ENCODE results near the gene HOXC11. TPM values are rescaled to one million over a fixed set of nuclear protein-coding genes. Genes with fewer than 3 reads are reported as not detected.
A peak's percentile ranks its signal among the peaks of the same experiment; 100 is the strongest.

Gene HOXC11
- total RNA-seq, 1 donor from 2014 or later = not detected

GRCh38 chr12:53969588-53970259 is 3.2 kb upstream of the HOXC11 start:
- H3K4me3 ChIP-seq = no peak overlapping the region
- H2AFZ ChIP-seq (replicated peaks) = no peak overlapping the region
- H3K36me3 ChIP-seq = no peaks in the 10 kb centered on the region
- no peaks in the 10 kb centered on the region for H3F3A ChIP-seq (ENCODE audit: low read depth)
- H3K4me1 ChIP-seq = no peaks in the 10 kb centered on the region
- DNase-seq (ENCODE audit: low spot score) = no peak
- H3K27ac Mint-ChIP-seq = no peak overlapping the region
- no peak overlapping the region for H3K4me3 Mint-ChIP-seq
- no peak overlapping the region for H3K4me2 ChIP-seq
- no peak for TF ChIP-seq EZH2 (IDR thresholded peaks at IDR 0.05)
- peak; percentile 18 for TF ChIP-seq EZH2phosphoT487 (IDR thresholded peaks at IDR 0.05)
- peaks cover 93% of the 10 kb centered on the region for H4K20me1 ChIP-seq (ENCODE audit: low read depth)
- H3K9ac ChIP-seq = no peak overlapping the region
- no peak overlapping the region for H3K27ac ChIP-seq
- H3K9me3 ChIP-seq (ENCODE audit: low read depth) = no peaks in the 10 kb centered on the region
- no peaks in the 10 kb centered on the region for H3K36me3 Mint-ChIP-seq
- H3K4me1 Mint-ChIP-seq = no peaks in the 10 kb centered on the region
- H3K27me3 Mint-ChIP-seq (ENCODE audit: insufficient read depth, low read depth) = peaks cover 95% of the 10 kb centered on the region
- H3K27me3 ChIP-seq = peaks cover 100% of the 10 kb centered on the region
- H3K9me3 Mint-ChIP-seq = peaks cover 10% of the 10 kb centered on the region
- H3K79me2 ChIP-seq (ENCODE audit: low read depth) = no peaks in the 10 kb centered on the region

- Histone ChIP-seq H3K9ac (no peak overlapping the region), H3K79me2 (ENCODE audit: low read depth) (no peaks in the 10 kb centered on the region), H3F3A (ENCODE audit: low read depth) (no peaks in the 10 kb centered on the region), H3K9me3 (ENCODE audit: low read depth) (no peaks in the 10 kb centered on the region), H3K4me1 (no peaks in the 10 kb centered on the region), H3K27me3 (peaks cover 100% of the 10 kb centered on the region), H3K4me2 (no peak overlapping the region), H4K20me1 (ENCODE audit: low read depth) (peaks cover 90% of the 10 kb centered on the region), H2AFZ (replicated peaks) (no peak overlapping the region), H3K27ac (no peak overlapping the region), H3K36me3 (no peaks in the 10 kb centered on the region), H3K4me3 (no peak overlapping the region)
- Mint-ChIP-seq H3K4me3 (no peak overlapping the region), H3K36me3 (no peaks in the 10 kb centered on the region), H3K27ac (no peak overlapping the region), H3K9me3 (peaks cover 10% of the 10 kb centered on the region), H3K27me3 (ENCODE audit: insufficient read depth, low read depth) (peaks cover 94% of the 10 kb centered on the region), H3K4me1 (no peaks in the 10 kb centered on the region)
- DNase-seq (ENCODE audit: low spot score) = no peak
- TF ChIP-seq CTCF (IDR thresholded peaks at IDR 0.05) (no peak), EZH2 (IDR thresholded peaks at IDR 0.05) (peak; percentile 36), EZH2phosphoT487 (IDR thresholded peaks at IDR 0.05) (peak; percentile 42)
Measured at GRCh38 chr12:53970451-53970850, 2.5 kb upstream of the HOXC11 start.

- H3K4me3 Mint-ChIP-seq = no peak overlapping the region
- peaks cover 10% of the 10 kb centered on the region for H3K9me3 Mint-ChIP-seq
- Histone ChIP-seq H3K36me3 (no peaks in the 10 kb centered on the region), H3F3A (ENCODE audit: low read depth) (no peaks in the 10 kb centered on the region), H3K27ac (no peak overlapping the region), H3K9ac (no peak overlapping the region), H3K9me3 (ENCODE audit: low read depth) (no peaks in the 10 kb centered on the region), H3K4me1 (no peaks in the 10 kb centered on the region), H3K27me3 (peaks cover 100% of the 10 kb centered on the region), H3K4me2 (no peak overlapping the region), H3K79me2 (ENCODE audit: low read depth) (no peaks in the 10 kb centered on the region), H4K20me1 (ENCODE audit: low read depth) (peaks cover 92% of the 10 kb centered on the region), H3K4me3 (no peak overlapping the region), H2AFZ (replicated peaks) (no peak overlapping the region)
- peaks cover 94% of the 10 kb centered on the region for H3K27me3 Mint-ChIP-seq (ENCODE audit: insufficient read depth, low read depth)
- no peaks in the 10 kb centered on the region for H3K36me3 Mint-ChIP-seq
- DNase-seq (ENCODE audit: low spot score) = no peak
- no peak for TF ChIP-seq EZH2phosphoT487 (IDR thresholded peaks at IDR 0.05)
- no peak for TF ChIP-seq CTCF (IDR thresholded peaks at IDR 0.05)
- no peak for TF ChIP-seq EZH2 (IDR thresholded peaks at IDR 0.05)
- no peaks in the 10 kb centered on the region for H3K4me1 Mint-ChIP-seq
- H3K27ac Mint-ChIP-seq = no peak overlapping the region
Measured at GRCh38 chr12:53971129-53971528, 1.8 kb upstream of the HOXC11 start.

- Mint-ChIP-seq H3K27me3 (ENCODE audit: insufficient read depth, low read depth) (peaks cover 94% of the 10 kb centered on the region), H3K4me3 (no peak overlapping the region), H3K4me1 (no peaks in the 10 kb centered on the region), H3K9me3 (peaks cover 10% of the 10 kb centered on the region), H3K27ac (no peak overlapping the region), H3K36me3 (no peaks in the 10 kb centered on the region)
- Histone ChIP-seq H3K27ac (no peak overlapping the region), H3F3A (ENCODE audit: low read depth) (no peaks in the 10 kb centered on the region), H3K79me2 (ENCODE audit: low read depth) (no peaks in the 10 kb centered on the region), H3K9me3 (ENCODE audit: low read depth) (no peaks in the 10 kb centered on the region), H3K4me1 (no peaks in the 10 kb centered on the region), H3K4me3 (no peak overlapping the region), H2AFZ (replicated peaks) (no peak overlapping the region), H3K4me2 (no peak overlapping the region), H3K9ac (no peak overlapping the region), H3K27me3 (peaks cover 100% of the 10 kb centered on the region), H4K20me1 (ENCODE audit: low read depth) (peaks cover 91% of the 10 kb centered on the region), H3K36me3 (no peaks in the 10 kb centered on the region)
- DNase-seq (ENCODE audit: low spot score) = no peak
- no peak for TF ChIP-seq CTCF (IDR thresholded peaks at IDR 0.05)
- no peak for TF ChIP-seq EZH2phosphoT487 (IDR thresholded peaks at IDR 0.05)
- TF ChIP-seq EZH2 (IDR thresholded peaks at IDR 0.05) = peak; percentile 51
Measured at GRCh38 chr12:53971686-53972085, 1.2 kb upstream of the HOXC11 start.

Data from neural progenitor cell (in vitro differentiated cells).